Measurements from ENCODE around the gene SH2D3A. TPM values are rescaled to one million over a fixed set of nuclear protein-coding genes. Genes with fewer than 3 reads are reported as not detected.

Gene SH2D3A
- total RNA-seq, 2 experiments from 2014 or later, result 39.2 to 41.3 TPM

DNA sequence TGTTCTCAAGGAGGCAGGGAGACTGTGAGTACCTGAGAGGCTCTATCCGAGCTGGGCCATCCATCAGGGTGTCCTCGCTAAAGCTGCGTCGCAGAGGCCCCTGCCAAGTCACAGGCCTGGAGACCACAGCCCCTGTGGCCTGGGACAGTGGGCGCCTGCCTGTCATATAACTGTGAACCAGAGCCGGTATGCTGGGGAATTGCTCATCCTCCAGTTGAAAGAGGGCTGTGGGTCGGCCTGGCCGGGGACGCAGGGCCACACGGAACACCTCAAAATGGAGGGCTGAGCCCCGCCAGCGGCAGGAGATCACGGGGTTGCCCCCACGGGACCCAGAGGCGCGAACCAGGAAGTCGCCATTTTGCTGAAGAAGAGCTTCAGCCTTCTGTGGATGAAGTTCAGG is 6.6 kb downstream of the SH2D3A start:
- H3K9me3 ChIP-seq (ENCODE audit: control insufficient read depth in 1 of 2, insufficient read depth in 1 of 2, low read length in 2 of 2), result no peaks in the 10 kb centered on the region
- H3K27me3 Mint-ChIP-seq, result no peaks in the 10 kb centered on the region
- peaks cover 64% of the 10 kb centered on the region for H3K36me3 ChIP-seq (ENCODE audit: insufficient read depth, low read length)
- intact Hi-C loops (cut with DNase I, micrococcal nuclease), result no loop called here
- TF ChIP-seq CTCF (IDR thresholded peaks at IDR 0.05), result no peak
- H3K4me3 ChIP-seq (ENCODE audit: low read length), result no peak overlapping the region
- ChIA-PET POLR2A (interaction anchor here (0.7 to 1.6 kb wide), 3 partner anchors 12 to 23 kb away, joined by 3 read pairs; partner anchors contain the start of gene VAV1), CTCF (no interaction called here)
- H3K9me3 Mint-ChIP-seq, result no peaks in the 10 kb centered on the region
- DNase-seq, result no peak
- H3K4me3 Mint-ChIP-seq, result no peak overlapping the region
- H3K27ac Mint-ChIP-seq, result no peak overlapping the region
- H3K36me3 Mint-ChIP-seq (ENCODE audit: low read depth), result peaks cover 51% of the 10 kb centered on the region
- H3K4me1 ChIP-seq (ENCODE audit: insufficient read depth, low read length), result peaks cover 24% of the 10 kb centered on the region
- H3K4me1 Mint-ChIP-seq (ENCODE audit: low read depth), result peaks cover 6% of the 10 kb centered on the region
- no peak for ATAC-seq (ENCODE audit: poor library complexity)
- H3K27me3 ChIP-seq (ENCODE audit: control insufficient read depth in 1 of 2, insufficient read depth in 2 of 2, low read length in 2 of 2), result no peaks in the 10 kb centered on the region
- no peak overlapping the region for H3K27ac ChIP-seq (ENCODE audit: low read depth in 1 of 2, low read length in 2 of 2)

DNA sequence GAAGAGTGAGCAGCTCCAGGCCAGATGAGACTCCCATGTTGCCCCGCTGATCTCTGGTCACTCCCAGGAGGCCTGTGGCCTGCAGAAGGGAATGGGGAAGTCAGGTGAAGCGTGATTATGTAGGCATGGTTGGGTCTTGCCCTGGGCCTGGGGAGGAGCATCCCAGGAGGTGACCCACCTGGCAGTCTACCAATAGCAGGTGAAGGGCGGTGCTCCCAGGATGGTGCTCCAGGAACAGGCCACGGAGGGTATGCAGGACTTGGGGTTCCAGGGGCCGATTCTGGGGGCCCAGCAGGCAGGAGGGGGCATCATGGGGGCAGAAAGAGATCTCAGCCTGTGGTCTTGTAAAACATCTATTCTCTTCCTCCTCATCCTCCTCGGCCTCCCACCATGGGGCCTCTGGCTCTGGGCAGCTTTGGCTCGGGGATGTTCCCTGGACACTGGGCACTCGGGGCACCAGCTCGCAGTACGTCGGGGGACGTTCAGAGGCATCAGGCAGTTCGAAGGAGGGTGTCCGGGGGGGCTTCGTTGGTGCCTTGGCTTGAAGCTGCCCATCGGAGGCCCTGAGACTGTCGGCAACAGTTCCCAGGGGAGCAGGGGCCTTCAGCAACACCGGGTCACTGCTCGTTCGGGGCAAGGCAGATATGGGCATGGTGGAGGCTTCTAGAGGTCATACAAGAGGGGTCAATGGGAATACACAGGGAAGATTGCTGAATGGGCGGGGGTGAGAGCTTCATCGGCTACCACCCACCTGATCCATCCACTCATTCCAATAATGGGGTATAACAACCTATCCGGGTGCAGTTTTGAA is 12.4 kb downstream of the SH2D3A start:
- Mint-ChIP-seq H3K4me3 (no peak overlapping the region), H3K9me3 (no peaks in the 10 kb centered on the region), H3K27me3 (no peaks in the 10 kb centered on the region), H3K4me1 (ENCODE audit: low read depth) (peaks cover 11% of the 10 kb centered on the region), H3K27ac (peak overlapping the region; percentile 44), H3K36me3 (ENCODE audit: low read depth) (peaks cover 81% of the 10 kb centered on the region)
- no peak for ATAC-seq (ENCODE audit: poor library complexity)
- Histone ChIP-seq H3K36me3 (ENCODE audit: insufficient read depth, low read length) (peaks cover 75% of the 10 kb centered on the region), H3K27ac (ENCODE audit: low read depth in 1 of 2, low read length in 2 of 2) (no peak overlapping the region), H3K9me3 (ENCODE audit: control insufficient read depth in 1 of 2, insufficient read depth in 1 of 2, low read length in 2 of 2) (no peaks in the 10 kb centered on the region), H3K4me3 (ENCODE audit: low read length) (no peak overlapping the region), H3K4me1 (ENCODE audit: insufficient read depth, low read length) (peaks cover 14% of the 10 kb centered on the region), H3K27me3 (ENCODE audit: control insufficient read depth in 1 of 2, insufficient read depth in 2 of 2, low read length in 2 of 2) (no peaks in the 10 kb centered on the region)
- CTCF ChIA-PET, result interaction anchor here (1.7 kb wide), 1 partner anchor 108 kb away, joined by 6 read pairs; no protein-coding TSS in a partner anchor
- POLR2A ChIA-PET, result interaction anchor here (1.5 to 1.6 kb wide), 2 partner anchors 15 to 17 kb away, joined by 3 to 5 read pairs; partner anchors contain the start of genes GPR108 and TRIP10
- intact Hi-C loops (cut with DNase I, micrococcal nuclease), result loop anchor here in 1 of 2 experiments (5.0 kb wide), 1 partner anchor 238 kb away; no protein-coding TSS in a partner anchor
- DNase-seq, result no peak
- TF ChIP-seq CTCF (IDR thresholded peaks at IDR 0.05), result no peak

DNA sequence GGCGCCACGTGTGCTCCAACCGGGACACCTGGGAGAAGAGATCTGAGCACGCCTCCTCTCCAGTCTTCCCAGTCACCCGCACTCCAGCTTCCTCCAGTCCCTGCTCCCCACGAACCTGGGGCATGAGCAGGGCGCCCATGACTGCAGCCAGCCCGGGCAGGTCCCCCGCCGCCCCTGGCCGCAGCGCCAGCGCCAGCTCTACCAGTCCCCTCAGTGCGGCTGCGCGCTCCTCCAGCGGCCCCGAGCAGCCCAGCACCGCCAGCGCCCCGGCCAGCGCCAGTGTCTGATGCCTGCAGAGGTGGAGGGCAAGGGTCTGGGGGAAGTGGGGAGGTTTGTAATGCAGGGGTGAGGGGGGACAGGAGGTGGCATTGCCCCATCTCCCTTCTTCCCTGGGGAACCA is 13.1 kb downstream of the SH2D3A start:
- ChIA-PET CTCF (interaction anchor here (1.3 to 1.7 kb wide), 2 partner anchors 48 to 109 kb away, joined by 6 to 8 read pairs; no protein-coding TSS in a partner anchor), POLR2A (interaction anchor here (1.5 to 1.6 kb wide), 2 partner anchors 15 to 16 kb away, joined by 3 to 5 read pairs; partner anchors contain the start of genes GPR108 and TRIP10)
- H3K4me1 Mint-ChIP-seq (ENCODE audit: low read depth), result peaks cover 11% of the 10 kb centered on the region
- H3K4me1 ChIP-seq (ENCODE audit: insufficient read depth, low read length), result peaks cover 14% of the 10 kb centered on the region
- intact Hi-C loops (cut with DNase I, micrococcal nuclease), result loop anchor here in 1 of 2 experiments (5.0 kb wide), 1 partner anchor 237 kb away; no protein-coding TSS in a partner anchor
- no peaks in the 10 kb centered on the region for H3K9me3 Mint-ChIP-seq
- H3K4me3 ChIP-seq (ENCODE audit: low read length), result no peak overlapping the region
- H3K9me3 ChIP-seq (ENCODE audit: control insufficient read depth in 1 of 2, insufficient read depth in 1 of 2, low read length in 2 of 2), result no peaks in the 10 kb centered on the region
- H3K27me3 ChIP-seq (ENCODE audit: control insufficient read depth in 1 of 2, insufficient read depth in 2 of 2, low read length in 2 of 2), result no peaks in the 10 kb centered on the region
- ATAC-seq (ENCODE audit: poor library complexity), result no peak
- no peak for DNase-seq
- peaks cover 71% of the 10 kb centered on the region for H3K36me3 ChIP-seq (ENCODE audit: insufficient read depth, low read length)
- H3K27ac ChIP-seq (ENCODE audit: low read depth in 1 of 2, low read length in 2 of 2), result peak overlapping the region in 1 of 2 donors; percentile 2
- H3K27ac Mint-ChIP-seq, result peak overlapping the region; percentile 80
- H3K4me3 Mint-ChIP-seq, result no peak overlapping the region
- peaks cover 81% of the 10 kb centered on the region for H3K36me3 Mint-ChIP-seq (ENCODE audit: low read depth)
- TF ChIP-seq CTCF (IDR thresholded peaks at IDR 0.05), result no peak
- H3K27me3 Mint-ChIP-seq, result no peaks in the 10 kb centered on the region
